Effector memory CD4-positive, alpha-beta T cell (primary cell): ENCODE measurements around the gene DOCK3.

Experiments
- DNase-seq, 3 donors: peaks; one replicate each; pipeline ENCODE4 v3.0.0-alpha.2; 2020
- H3K27ac ChIP-seq: 2 replicates; pipeline ENCODE4 v1.7.0; 2013; ENCODE audit warnings: mild to moderate bottlenecking, low read length, moderate library complexity; ENCODE audit not compliant: insufficient read depth, poor library complexity, severe bottlenecking
- H3K27me3 ChIP-seq: replicated peaks from 2 replicates; pipeline ENCODE4 v1.7.0; 2013; ENCODE audit warnings: mild to moderate bottlenecking, low read length; ENCODE audit not compliant: insufficient read depth, control insufficient read depth, poor library complexity, severe bottlenecking
- H3K36me3 ChIP-seq: 2 replicates; pipeline ENCODE4 v1.7.0; 2013; ENCODE audit warnings: mild to moderate bottlenecking, low read length, moderate library complexity; ENCODE audit not compliant: control insufficient read depth, insufficient read depth
- H3K4me1 ChIP-seq: 2 replicates; pipeline ENCODE4 v1.7.0; 2013; ENCODE audit warnings: low read length, mild to moderate bottlenecking; ENCODE audit not compliant: control insufficient read depth, insufficient read depth, poor library complexity, severe bottlenecking
- H3K4me3 ChIP-seq: 2 replicates; pipeline ENCODE4 v1.7.0; 2013; ENCODE audit warnings: low read length, low read depth, mild to moderate bottlenecking; ENCODE audit not compliant: insufficient read depth, poor library complexity, severe bottlenecking
- H3K9me3 ChIP-seq: 2 replicates; pipeline ENCODE4 v1.7.0; 2013; ENCODE audit warnings: mild to moderate bottlenecking, low read length, moderate library complexity; ENCODE audit not compliant: control insufficient read depth

The DOCK3 gene

DNA sequence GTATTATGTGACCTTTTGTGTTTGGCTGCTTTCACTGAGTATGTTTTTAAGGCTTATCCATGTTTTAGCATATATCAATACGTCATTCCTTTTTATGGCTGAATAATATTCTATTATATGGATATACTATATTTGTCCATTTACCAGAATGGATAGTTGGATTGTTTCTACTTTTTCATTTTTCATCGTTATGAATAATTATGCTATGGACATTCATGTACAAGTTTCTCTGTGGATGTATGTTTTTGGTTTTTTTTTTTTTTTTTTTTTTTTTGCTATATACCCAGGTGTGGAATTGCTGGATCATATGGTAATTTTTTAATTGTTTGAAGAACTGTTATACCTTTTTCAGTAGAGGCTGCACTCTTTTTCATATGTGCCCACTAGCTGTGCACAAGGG is 23.5 kb downstream of the DOCK3 start:
- H3K4me1 ChIP-seq: no peaks in the 10 kb centered on the region
- no peak overlapping the region for H3K4me3 ChIP-seq
- DNase-seq: no peak
- H3K27me3 ChIP-seq: no peaks in the 10 kb centered on the region
- H3K36me3 ChIP-seq: no peaks in the 10 kb centered on the region
- no peaks in the 10 kb centered on the region for H3K9me3 ChIP-seq
- no peak overlapping the region for H3K27ac ChIP-seq

DNA sequence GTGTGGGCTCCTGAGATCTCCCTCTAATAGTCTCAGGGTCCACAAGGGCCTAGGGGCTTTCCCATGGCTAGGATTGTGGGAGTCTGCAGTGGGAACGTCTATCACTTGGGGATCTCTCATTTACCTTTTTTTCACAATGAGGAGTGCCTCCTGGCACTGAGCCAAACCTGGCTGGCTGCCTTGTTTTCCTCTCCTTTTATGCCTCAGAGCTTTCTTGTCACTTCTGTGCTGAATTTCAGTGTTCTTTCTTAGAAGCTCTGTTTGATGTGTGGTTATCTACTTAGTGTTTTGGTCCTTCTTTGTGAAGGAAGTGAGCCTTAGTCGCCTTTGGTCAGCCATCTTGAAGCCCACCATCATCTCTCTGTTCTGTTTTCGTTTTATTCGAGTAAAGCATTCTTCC is 33.9 kb downstream of the DOCK3 start:
- no peak overlapping the region for H3K4me3 ChIP-seq
- H3K27me3 ChIP-seq: no peaks in the 10 kb centered on the region

DNA sequence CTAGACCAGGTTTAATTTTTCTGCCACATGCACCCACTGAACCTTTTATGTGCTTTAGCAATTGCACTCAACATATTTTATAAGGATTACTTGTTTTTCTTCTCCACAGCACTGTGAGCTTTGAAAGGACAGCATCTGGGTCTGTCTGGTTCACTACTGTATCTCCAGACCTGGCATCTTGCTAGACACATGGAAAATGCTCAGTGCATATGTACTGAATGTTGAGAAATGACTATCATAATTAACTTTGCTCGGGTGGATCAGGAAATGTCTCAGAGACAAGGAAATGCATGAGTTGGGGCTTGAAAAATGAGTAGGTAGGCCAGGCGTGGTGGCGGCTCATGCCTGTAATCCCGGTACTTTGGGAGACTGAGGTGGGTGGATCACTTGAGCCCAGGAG is 40.2 kb downstream of the DOCK3 start:
- H3K27ac ChIP-seq: no peak overlapping the region
- H3K4me3 ChIP-seq: no peak overlapping the region
- H3K4me1 ChIP-seq: no peaks in the 10 kb centered on the region
- H3K9me3 ChIP-seq: no peaks in the 10 kb centered on the region
- no peaks in the 10 kb centered on the region for H3K27me3 ChIP-seq
- no peak for DNase-seq
- no peaks in the 10 kb centered on the region for H3K36me3 ChIP-seq

More for the DNA sequence above, 33.9 kb downstream of the DOCK3 start:
- no peaks in the 10 kb centered on the region for H3K9me3 ChIP-seq
- H3K4me1 ChIP-seq: no peaks in the 10 kb centered on the region
- no peak overlapping the region for H3K27ac ChIP-seq
- no peak for DNase-seq
- no peaks in the 10 kb centered on the region for H3K36me3 ChIP-seq

DNA sequence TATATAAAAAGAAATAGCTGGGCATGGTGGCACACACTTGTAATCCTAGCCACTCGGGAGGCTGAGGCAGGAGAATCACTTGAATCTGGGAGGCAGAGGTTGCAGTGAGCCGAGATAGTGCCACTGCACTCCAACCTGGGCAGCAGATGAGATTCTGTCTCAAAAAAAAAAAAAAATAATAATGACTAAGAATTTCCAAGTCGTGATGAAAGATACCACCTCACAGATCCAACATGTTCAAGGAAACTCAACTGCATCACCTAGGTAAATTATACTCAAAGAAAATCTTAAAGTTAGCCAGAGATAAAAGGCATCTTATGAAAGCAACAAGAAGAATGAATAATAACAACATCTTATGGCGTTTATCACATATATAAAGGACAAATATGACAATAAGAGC is 50.1 kb downstream of the DOCK3 start:
- H3K27ac ChIP-seq: no peak overlapping the region

DNA sequence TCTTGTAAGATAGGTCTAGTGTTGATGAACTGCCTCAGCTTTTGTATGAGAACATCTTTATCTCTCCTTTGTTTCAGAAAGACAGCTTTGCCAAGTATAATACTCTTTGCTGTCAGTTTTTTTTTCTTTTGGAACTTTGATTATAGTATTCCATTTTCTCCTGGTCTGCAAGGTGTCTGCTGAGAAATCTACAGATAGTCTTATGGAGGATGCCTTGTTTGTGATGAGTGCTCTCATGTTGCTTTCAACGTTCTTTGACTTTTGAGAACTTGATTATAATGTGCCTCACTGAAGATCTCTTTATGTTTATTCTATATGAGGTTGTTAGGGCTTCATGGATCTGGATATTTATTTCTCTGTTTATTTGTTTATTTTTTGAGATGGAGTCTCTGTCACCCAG is 60.3 kb downstream of the DOCK3 start:
- H3K36me3 ChIP-seq: no peaks in the 10 kb centered on the region
- DNase-seq: no peak

More for the DNA sequence above, 50.1 kb downstream of the DOCK3 start:
- H3K9me3 ChIP-seq: no peaks in the 10 kb centered on the region
- no peak overlapping the region for H3K4me3 ChIP-seq
- no peaks in the 10 kb centered on the region for H3K36me3 ChIP-seq
- H3K4me1 ChIP-seq: no peaks in the 10 kb centered on the region
- no peak for DNase-seq
- no peaks in the 10 kb centered on the region for H3K27me3 ChIP-seq

DNA sequence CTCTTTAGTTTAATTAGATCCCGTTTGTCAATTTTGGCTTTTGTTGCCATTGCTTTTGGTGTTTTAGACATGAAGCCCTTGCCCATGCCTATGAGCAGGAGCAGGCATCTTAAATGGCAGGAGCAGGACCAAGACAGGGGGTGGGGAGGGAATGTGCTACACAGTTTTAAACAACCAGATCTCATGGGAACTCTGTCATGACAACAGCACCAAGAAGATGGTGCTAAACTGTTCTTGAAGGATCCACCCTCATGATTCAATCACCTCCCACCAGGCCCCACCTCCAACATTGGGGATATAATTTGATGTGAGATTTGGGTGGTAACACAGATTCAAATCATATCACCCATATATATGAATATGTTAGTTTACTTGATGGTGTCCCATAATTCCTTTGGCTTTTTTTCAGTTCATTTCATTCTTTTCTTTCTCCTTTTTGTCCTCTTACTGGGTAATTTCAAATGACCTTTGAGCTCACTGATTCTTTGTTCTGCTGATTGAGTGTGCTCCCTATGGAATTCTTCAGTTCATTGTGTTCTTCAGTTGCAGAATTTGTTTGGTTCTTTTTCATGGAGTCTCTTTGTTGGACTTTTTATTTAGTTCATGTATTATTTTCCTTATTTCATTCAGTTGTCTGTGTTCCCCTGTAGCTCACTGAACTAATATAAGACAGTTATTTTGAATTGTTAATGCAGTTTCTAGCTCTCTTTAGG is 62.6 kb downstream of the DOCK3 start:
- no peak for DNase-seq
- Histone ChIP-seq H3K36me3 (no peaks in the 10 kb centered on the region), H3K4me1 (no peaks in the 10 kb centered on the region), H3K9me3 (no peaks in the 10 kb centered on the region), H3K27ac (no peak overlapping the region), H3K4me3 (no peak overlapping the region), H3K27me3 (no peaks in the 10 kb centered on the region)

More for the DNA sequence above, 60.3 kb downstream of the DOCK3 start:
- no peaks in the 10 kb centered on the region for H3K4me1 ChIP-seq
- H3K27ac ChIP-seq: no peak overlapping the region
- no peaks in the 10 kb centered on the region for H3K27me3 ChIP-seq
- no peak overlapping the region for H3K4me3 ChIP-seq
- no peaks in the 10 kb centered on the region for H3K9me3 ChIP-seq

DNA sequence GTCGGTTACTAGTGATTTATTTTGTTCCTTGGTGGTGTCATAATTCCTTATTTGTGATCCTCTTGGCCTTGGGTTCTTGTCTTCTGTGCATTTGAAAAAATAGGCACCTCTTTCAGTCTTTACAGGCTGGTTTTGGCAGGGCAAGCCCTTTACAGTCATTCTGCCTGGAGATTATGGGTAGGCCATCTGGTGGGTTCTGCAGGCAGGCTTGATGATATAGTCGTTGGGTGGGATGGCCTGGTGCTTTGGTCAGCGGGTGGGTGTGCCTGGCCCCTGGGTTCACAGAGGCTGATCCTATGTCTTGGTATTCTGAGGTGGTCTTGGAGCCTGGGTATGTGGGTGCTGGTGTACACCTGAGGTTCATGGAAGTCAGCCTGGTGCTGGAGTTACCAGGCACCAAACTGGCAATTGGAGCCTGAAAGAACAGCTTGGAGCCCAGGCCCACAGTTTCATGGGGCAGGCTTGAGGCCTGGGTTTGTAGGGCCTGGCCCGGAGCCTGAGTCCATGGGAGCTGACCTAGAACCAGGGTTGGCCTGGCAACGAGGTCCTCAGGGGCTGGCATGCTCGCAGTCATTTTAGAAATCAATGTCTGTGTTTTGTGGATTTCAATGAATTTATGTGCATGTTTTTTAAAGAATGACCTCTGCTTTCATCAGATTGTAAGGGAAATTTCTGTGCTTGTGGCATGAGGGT is 63.3 kb downstream of the DOCK3 start:
- Histone ChIP-seq H3K4me3 (no peak overlapping the region), H3K36me3 (no peaks in the 10 kb centered on the region), H3K4me1 (no peaks in the 10 kb centered on the region), H3K9me3 (no peaks in the 10 kb centered on the region), H3K27me3 (no peaks in the 10 kb centered on the region), H3K27ac (no peak overlapping the region)
- DNase-seq: no peak

DNA sequence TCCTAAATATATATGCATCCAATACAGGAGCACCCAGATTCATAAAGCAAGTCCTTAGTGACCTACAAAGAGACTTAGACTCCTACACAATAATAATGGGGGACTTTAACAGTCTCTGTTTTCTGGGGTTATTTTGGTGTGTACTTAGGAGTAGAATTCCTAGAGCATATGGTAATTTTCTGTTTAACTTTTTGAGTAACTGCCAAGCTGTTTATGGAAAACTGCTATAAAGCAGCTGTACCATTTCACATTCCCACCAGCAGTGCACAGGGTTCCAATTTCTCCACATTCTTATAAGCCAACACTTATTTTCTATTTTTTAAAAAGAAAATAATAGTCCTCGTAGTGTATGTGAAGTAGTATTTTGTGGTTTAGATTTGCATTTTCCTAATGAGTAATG is 68.9 kb downstream of the DOCK3 start:
- Histone ChIP-seq H3K4me3 (no peak overlapping the region), H3K36me3 (no peaks in the 10 kb centered on the region), H3K27ac (no peak overlapping the region), H3K9me3 (no peaks in the 10 kb centered on the region), H3K27me3 (no peaks in the 10 kb centered on the region), H3K4me1 (no peaks in the 10 kb centered on the region)
- DNase-seq: no peak

DNA sequence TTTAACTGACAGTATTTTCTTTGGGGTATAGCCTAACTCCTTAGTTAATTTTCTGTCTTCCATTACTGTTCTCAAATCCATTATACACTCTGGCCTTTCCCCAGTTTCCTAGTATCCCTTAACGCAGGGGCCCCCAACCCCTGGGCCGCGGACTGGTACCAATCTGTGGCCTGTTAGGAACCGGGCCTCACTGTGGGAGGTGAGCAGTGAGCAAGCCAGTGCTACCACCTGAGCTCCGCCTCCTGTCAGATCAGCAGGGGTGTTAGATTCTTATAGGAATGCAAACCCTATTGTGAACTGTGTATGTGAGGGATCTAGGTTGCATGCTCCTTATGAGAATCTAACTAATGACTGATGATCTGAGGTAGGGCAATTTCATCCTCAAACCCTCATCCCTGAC is 75.1 kb downstream of the DOCK3 start:
- no peak for DNase-seq
- no peak overlapping the region for H3K27ac ChIP-seq
- H3K36me3 ChIP-seq: no peaks in the 10 kb centered on the region
- no peaks in the 10 kb centered on the region for H3K9me3 ChIP-seq
- H3K27me3 ChIP-seq: no peaks in the 10 kb centered on the region
- H3K4me3 ChIP-seq: no peak overlapping the region
- no peaks in the 10 kb centered on the region for H3K4me1 ChIP-seq

DNA sequence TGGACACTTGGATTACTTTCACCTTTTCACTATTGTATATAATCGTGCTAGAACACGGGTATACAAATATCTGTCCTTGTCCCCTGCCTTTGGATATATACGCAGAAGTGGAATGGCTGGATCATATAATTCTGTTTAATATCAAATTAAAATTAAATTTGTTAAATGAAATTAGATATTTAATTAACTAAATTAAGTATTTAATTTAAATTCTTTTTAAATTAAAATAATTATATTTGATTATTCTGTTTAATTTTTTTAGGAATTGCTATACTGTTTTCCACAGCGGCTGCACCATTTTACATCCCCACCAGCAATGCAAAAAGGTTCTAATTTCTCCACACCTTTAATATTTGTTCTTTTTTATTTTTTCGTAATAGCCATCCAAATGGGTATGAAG is 84.3 kb downstream of the DOCK3 start:
- no peak overlapping the region for H3K4me3 ChIP-seq
- no peaks in the 10 kb centered on the region for H3K4me1 ChIP-seq
- no peak for DNase-seq
- no peak overlapping the region for H3K27ac ChIP-seq
- H3K9me3 ChIP-seq: no peaks in the 10 kb centered on the region
- no peaks in the 10 kb centered on the region for H3K36me3 ChIP-seq
- H3K27me3 ChIP-seq: no peaks in the 10 kb centered on the region
